ENCODE results near the gene VPS35L. TPM values are rescaled to one million over a fixed set of nuclear protein-coding genes. Genes with fewer than 3 reads are reported as not detected.

Gene VPS35L
- total RNA-seq, 1 donor from 2014 or later = 62.0 TPM

DNA sequence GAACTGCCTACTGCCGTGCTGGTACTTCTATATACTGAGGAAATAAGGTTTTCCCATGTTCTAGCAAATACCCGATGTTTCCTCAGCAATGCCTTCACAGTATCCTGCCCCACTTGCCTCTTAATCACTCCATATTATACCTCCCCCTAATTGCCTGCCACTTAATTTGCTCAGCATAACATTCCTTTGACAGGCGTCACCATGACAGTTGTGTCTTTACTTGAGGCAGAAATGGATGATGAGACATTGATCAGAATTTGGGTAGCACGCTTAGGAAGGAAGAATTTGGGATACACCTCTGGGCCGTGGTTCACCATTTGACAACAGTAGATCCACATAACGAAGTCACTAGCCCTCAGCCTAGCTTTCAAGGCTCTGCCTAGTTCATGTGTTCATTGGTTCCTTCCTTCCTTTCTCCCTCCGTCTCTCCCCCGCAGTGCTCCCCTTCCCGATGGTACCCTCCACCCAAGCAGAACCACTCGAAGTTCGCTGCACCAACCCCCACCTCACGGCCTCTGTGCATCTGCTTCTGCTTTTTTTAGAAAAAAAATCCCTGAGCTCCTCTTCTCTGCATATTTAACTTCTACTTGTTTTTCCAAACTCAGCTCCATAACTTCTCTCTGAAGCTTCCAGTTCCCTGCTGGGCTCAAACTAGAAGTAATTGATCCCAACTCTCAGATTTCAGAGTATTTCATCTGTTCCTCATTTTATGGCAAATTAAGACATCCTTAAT, 182.0 kb downstream of the VPS35L start:
- no peak for DNase-seq (ENCODE audit: extremely low spot score, unreplicated experiment)
- peaks cover 11% of the 10 kb centered on the region for H3K4me1 Mint-ChIP-seq (ENCODE audit: unreplicated experiment)
- no peaks in the 10 kb centered on the region for H3K9me3 Mint-ChIP-seq
- TF ChIP-seq, protein P1, sequence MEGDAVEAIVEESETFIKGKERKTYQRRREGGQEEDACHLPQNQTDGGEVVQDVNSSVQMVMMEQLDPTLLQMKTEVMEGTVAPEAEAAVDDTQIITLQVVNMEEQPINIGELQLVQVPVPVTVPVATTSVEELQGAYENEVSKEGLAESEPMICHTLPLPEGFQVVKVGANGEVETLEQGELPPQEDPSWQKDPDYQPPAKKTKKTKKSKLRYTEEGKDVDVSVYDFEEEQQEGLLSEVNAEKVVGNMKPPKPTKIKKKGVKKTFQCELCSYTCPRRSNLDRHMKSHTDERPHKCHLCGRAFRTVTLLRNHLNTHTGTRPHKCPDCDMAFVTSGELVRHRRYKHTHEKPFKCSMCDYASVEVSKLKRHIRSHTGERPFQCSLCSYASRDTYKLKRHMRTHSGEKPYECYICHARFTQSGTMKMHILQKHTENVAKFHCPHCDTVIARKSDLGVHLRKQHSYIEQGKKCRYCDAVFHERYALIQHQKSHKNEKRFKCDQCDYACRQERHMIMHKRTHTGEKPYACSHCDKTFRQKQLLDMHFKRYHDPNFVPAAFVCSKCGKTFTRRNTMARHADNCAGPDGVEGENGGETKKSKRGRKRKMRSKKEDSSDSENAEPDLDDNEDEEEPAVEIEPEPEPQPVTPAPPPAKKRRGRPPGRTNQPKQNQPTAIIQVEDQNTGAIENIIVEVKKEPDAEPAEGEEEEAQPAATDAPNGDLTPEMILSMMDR (conservative IDR thresholded peaks at IDR 0.05) = no peak
- H3K27ac Mint-ChIP-seq = no peak overlapping the region
- H3K36me3 Mint-ChIP-seq = peaks cover 38% of the 10 kb centered on the region
- no peaks in the 10 kb centered on the region for H3K27me3 Mint-ChIP-seq
- no peak overlapping the region for H3K4me3 Mint-ChIP-seq

DNA sequence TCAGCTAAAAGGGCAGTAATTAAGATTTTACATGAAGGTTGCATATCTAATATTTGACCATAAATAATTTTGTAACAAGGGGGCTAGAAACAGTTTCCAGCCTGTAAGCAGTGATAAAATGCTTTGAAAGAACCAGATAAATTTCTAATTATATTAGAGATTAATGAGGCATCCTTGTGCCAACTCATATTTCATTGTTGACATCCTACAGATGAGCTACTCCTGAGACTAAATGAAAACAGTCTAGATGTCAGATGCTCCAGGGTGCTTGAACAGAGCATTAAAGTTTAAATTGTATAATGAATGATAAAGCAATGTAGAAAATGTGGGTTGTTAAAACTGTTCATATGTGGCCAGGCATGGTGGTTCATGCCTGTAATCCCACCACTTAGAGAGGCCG, 185.9 kb downstream of the VPS35L start:
- no peaks in the 10 kb centered on the region for H3K9me3 Mint-ChIP-seq
- no peak overlapping the region for H3K27ac Mint-ChIP-seq
- H3K27me3 Mint-ChIP-seq = no peaks in the 10 kb centered on the region
- H3K36me3 Mint-ChIP-seq = peaks cover 26% of the 10 kb centered on the region
- H3K4me3 Mint-ChIP-seq = no peak overlapping the region
- TF ChIP-seq, protein P1 (conservative IDR thresholded peaks at IDR 0.05) = no peak
- H3K4me1 Mint-ChIP-seq (ENCODE audit: unreplicated experiment) = peaks cover 33% of the 10 kb centered on the region
- no peak for DNase-seq (ENCODE audit: extremely low spot score, unreplicated experiment)

DNA sequence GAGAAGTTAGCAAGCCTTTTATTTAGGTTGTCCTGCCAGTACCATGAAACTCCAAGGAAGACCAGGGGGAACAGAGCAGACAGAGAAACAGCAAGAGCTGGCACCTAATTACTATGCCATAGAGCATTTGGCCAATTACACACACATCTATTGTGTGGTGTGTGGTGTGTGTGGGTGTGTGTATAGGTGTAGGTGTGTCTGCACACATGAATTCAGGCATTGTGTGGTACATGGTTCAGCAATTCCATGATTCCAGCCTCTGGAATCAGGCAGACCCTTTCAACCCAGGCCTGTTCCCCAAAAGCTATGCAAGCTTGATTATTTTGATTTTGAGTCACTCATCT, 188.3 kb downstream of the VPS35L start:
- Mint-ChIP-seq H3K9me3 (no peaks in the 10 kb centered on the region), H3K27me3 (no peaks in the 10 kb centered on the region), H3K27ac (no peak overlapping the region), H3K4me3 (no peak overlapping the region), H3K36me3 (peaks cover 14% of the 10 kb centered on the region), H3K4me1 (ENCODE audit: unreplicated experiment) (peaks cover 40% of the 10 kb centered on the region)
- TF ChIP-seq, protein P1 (conservative IDR thresholded peaks at IDR 0.05) = no peak
- DNase-seq (ENCODE audit: extremely low spot score, unreplicated experiment) = no peak

DNA sequence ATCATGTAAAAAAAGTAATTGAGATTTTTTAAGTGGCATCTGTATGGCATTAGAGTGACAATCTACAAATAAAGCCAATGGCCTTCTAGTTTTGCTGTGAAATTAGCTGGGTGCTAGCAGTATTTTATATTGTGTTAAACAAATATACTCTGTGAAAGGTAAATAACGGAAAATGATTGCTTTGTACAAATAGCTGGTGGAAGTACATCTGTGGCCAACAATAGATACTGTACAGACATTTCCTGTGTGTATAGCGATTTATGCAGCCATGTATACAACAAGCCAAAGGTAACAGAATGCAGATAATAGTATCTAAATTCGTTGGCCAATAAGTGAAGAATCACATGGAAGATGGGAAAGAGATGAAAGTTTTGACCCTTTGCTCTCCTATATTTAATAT, 189.2 kb downstream of the VPS35L start:
- no peaks in the 10 kb centered on the region for H3K9me3 Mint-ChIP-seq
- H3K4me1 Mint-ChIP-seq (ENCODE audit: unreplicated experiment) = peaks cover 49% of the 10 kb centered on the region
- no peak for DNase-seq (ENCODE audit: extremely low spot score, unreplicated experiment)
- TF ChIP-seq, protein P1 (conservative IDR thresholded peaks at IDR 0.05) = no peak
- peaks cover 12% of the 10 kb centered on the region for H3K36me3 Mint-ChIP-seq
- no peak overlapping the region for H3K27ac Mint-ChIP-seq
- no peaks in the 10 kb centered on the region for H3K27me3 Mint-ChIP-seq
- no peak overlapping the region for H3K4me3 Mint-ChIP-seq

DNA sequence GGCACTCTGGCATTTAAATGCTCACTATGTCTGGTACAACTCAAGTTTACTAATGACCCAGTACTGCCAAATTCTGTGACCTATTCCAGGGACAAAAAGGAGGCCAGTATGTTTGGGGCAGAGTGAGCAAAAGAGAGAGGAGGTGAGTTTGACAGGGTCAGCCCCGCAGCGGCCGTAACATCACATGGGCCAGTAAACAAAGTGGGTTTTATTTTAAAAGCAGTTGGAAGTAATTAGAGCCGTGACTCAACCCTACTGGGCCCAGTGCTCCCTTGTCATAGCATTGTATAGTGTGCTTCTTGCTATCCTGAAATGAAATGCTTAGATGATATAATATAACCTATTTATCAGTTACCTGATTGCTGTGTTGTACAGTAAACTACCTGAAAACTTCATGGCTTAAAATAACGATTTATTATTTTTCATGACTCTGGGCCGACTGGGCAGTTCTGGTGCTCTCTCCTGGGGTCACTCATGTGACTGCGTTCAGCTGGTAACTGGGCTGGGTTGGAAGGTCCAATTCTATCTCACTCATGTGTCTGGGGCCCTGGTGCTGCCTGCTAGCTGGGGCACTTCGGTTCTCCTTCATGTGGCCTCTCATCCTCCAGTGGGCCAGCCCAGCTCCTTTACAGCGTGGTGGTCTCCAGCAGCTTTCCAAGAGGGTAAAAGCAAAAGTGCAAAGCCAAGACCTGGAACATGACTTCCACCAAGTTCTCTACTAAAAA, 189.9 kb downstream of the VPS35L start:
- H3K4me3 Mint-ChIP-seq = peak overlapping the region; percentile 47
- H3K27me3 Mint-ChIP-seq = no peaks in the 10 kb centered on the region
- no peak overlapping the region for H3K27ac Mint-ChIP-seq
- TF ChIP-seq, protein P1 (conservative IDR thresholded peaks at IDR 0.05) = no peak
- no peaks in the 10 kb centered on the region for H3K9me3 Mint-ChIP-seq
- DNase-seq (ENCODE audit: extremely low spot score, unreplicated experiment) = no peak
- peaks cover 5% of the 10 kb centered on the region for H3K36me3 Mint-ChIP-seq
- H3K4me1 Mint-ChIP-seq (ENCODE audit: unreplicated experiment) = peaks cover 52% of the 10 kb centered on the region
